H1 (cell line): ENCODE measurements around the gene VWA3B. TPM values are rescaled to one million over a fixed set of nuclear protein-coding genes. Genes with fewer than 3 reads are reported as not detected.

ENCODE experiments used
- CTCF ChIA-PET: fragments of 300-600 bp; sonication (Branson Sonifier 250); formaldehyde crosslinking; loops from one replicate; lab custom pipeline; 2021; ENCODE audit not compliant: partially characterized antibody; lab: Charles Lee
- POLR2A ChIA-PET: fragments of 300-600 bp; sonication (Branson Sonifier 250); formaldehyde crosslinking; loops from one replicate; lab custom pipeline; 2021; ENCODE audit warnings: inconsistent platforms; ENCODE audit not compliant: partially characterized antibody; lab: Charles Lee
- DNase-seq, 2 experiments: peaks; one replicate each; pipeline versions ENCODE4 v3.0.0 to v3.0.0-alpha.2; 2010 to 2022; ENCODE audit warnings: low spot score in 2 of 2, low read depth in 1 of 2, mixed read lengths in 1 of 2
- FAIRE-seq: peaks from 2 replicates; lab custom pipeline; 2011; peaks lifted over from hg19 to GRCh38; lab: Jason Lieb, UNC
- H2AFZ ChIP-seq: 2 replicates; pipeline ENCODE4 v1.8.1; 2012; ENCODE audit warnings: low read length, inconsistent platforms
- H2AK5ac ChIP-seq: 2 replicates; pipeline ENCODE4 v1.6.1; 2013; ENCODE audit warnings: low read depth, low read length
- H2BK120ac ChIP-seq: replicated peaks from 2 replicates; pipeline ENCODE3; 2013; ENCODE audit warnings: low read depth, low read length, inconsistent platforms
- H2BK12ac ChIP-seq: 2 replicates; pipeline ENCODE4 v1.6.1; 2013; ENCODE audit warnings: low read depth, low read length
- H2BK15ac ChIP-seq: 2 replicates; pipeline ENCODE4 v1.6.1; 2013; ENCODE audit warnings: low read length
- H2BK20ac ChIP-seq: 2 replicates; pipeline ENCODE4 v1.6.1; 2013; ENCODE audit warnings: low read length
- H2BK5ac ChIP-seq: 2 replicates; pipeline ENCODE4 v1.6.1; 2013; ENCODE audit warnings: low read depth, low read length
- H3K14ac ChIP-seq: 2 replicates; pipeline ENCODE4 v1.6.1; 2013; ENCODE audit warnings: inconsistent platforms; ENCODE audit not compliant: insufficient read length
- H3K18ac ChIP-seq: 2 replicates; pipeline ENCODE4 v1.6.1; 2013; ENCODE audit warnings: low read length; ENCODE audit errors: extremely low read depth
- H3K23ac ChIP-seq: 2 replicates; pipeline ENCODE4 v1.6.1; 2013; ENCODE audit warnings: inconsistent platforms; ENCODE audit not compliant: insufficient read length
- H3K23me2 ChIP-seq: 2 replicates; pipeline ENCODE4 v1.6.1; 2013; ENCODE audit warnings: low read depth, low read length
- H3K27ac ChIP-seq: 2 replicates; pipeline ENCODE4 v1.6.1; 2011; ENCODE audit warnings: low read depth, low read length, inconsistent platforms
- H3K27me3 ChIP-seq, 4 experiments: replicated peaks in 1 of 4; 1 replicate in 1 of 4; 2 replicates in 3 of 4; pipeline versions ENCODE4 v1.6.1 to v1.8.1; 2011 to 2013; ENCODE audit warnings: low read length in 3 of 4, mild to moderate bottlenecking in 3 of 4, inconsistent platforms in 2 of 4, mixed read lengths in 2 of 4, moderate library complexity in 1 of 4; ENCODE audit not compliant: control insufficient read depth in 3 of 4, insufficient read depth in 3 of 4; ENCODE audit errors: extremely low read depth in 1 of 4
- H3K36me3 ChIP-seq, 4 experiments: 2 replicates each; pipeline versions ENCODE4 v1.6.1 to v1.8.1; 2011 to 2013; ENCODE audit warnings: mild to moderate bottlenecking in 4 of 4, low read length in 3 of 4, moderate library complexity in 2 of 4, control low read depth in 1 of 4, inconsistent platforms in 1 of 4; ENCODE audit not compliant: insufficient read depth in 4 of 4, control insufficient read depth in 2 of 4
- H3K4ac ChIP-seq: replicated peaks from 2 replicates; pipeline ENCODE3; 2013; ENCODE audit warnings: low read length, low read depth, mixed read lengths, inconsistent platforms; ENCODE audit not compliant: insufficient read length
- H3K4me1 ChIP-seq, 4 experiments: replicated peaks in 1 of 4; 1 replicate in 1 of 4; 2 replicates in 3 of 4; pipeline versions ENCODE4 v1.6.1 to v1.8.1; 2011 to 2013; ENCODE audit warnings: low read length in 3 of 4, inconsistent platforms in 2 of 4, mixed read lengths in 1 of 4; ENCODE audit not compliant: insufficient read depth in 4 of 4, control insufficient read depth in 3 of 4
- H3K4me2 ChIP-seq, 2 experiments: 2 replicates each; pipeline versions ENCODE4 v1.6.1 to v1.8.1; 2011 to 2013; ENCODE audit warnings: low read depth in 2 of 2, low read length in 2 of 2, control low read depth in 1 of 2, inconsistent platforms in 1 of 2, mild to moderate bottlenecking in 1 of 2; ENCODE audit not compliant: insufficient read depth in 1 of 2
- H3K4me3 ChIP-seq, 4 experiments: fragments of 200-600, 300-600 bp in 1 of 4; sonication (generic), shearing (Covaris generic), sonication (Bioruptor Twin) in 1 of 4; 2 replicates each; pipeline versions ENCODE4 v1.5.1 to v1.8.1; 2011 to 2016; ENCODE audit warnings: low read length in 4 of 4, low read depth in 3 of 4, control low read depth in 2 of 4, inconsistent platforms in 2 of 4, mild to moderate bottlenecking in 2 of 4, mixed read lengths in 1 of 4, moderate library complexity in 1 of 4; ENCODE audit not compliant: insufficient read depth in 2 of 4; ENCODE audit errors: extremely low read depth in 1 of 4
- H3K56ac ChIP-seq: replicated peaks from 2 replicates; pipeline ENCODE3; 2013; ENCODE audit warnings: low read depth, mild to moderate bottlenecking, mixed read lengths, low read length, inconsistent platforms; ENCODE audit not compliant: insufficient read length
- H3K79me1 ChIP-seq: 2 replicates; pipeline ENCODE4 v1.6.1; 2013; ENCODE audit warnings: low read depth, low read length, control low read depth
- H3K79me2 ChIP-seq, 2 experiments: 2 replicates each; pipeline versions ENCODE4 v1.6.1 to v1.8.1; 2012 to 2013; ENCODE audit warnings: low read length in 2 of 2, mild to moderate bottlenecking in 2 of 2, inconsistent platforms in 1 of 2; ENCODE audit not compliant: insufficient read depth in 2 of 2, control insufficient read depth in 1 of 2
- H3K9ac ChIP-seq, 4 experiments: replicated peaks in 1 of 4; 1 replicate in 1 of 4; 2 replicates in 3 of 4; pipeline versions ENCODE4 v1.6.1 to v1.8.1; 2011 to 2013; ENCODE audit warnings: low read depth in 3 of 4, low read length in 3 of 4, control low read depth in 2 of 4, mild to moderate bottlenecking in 2 of 4, moderate library complexity in 2 of 4, inconsistent platforms in 1 of 4; ENCODE audit errors: extremely low read depth in 1 of 4
- H3K9me3 ChIP-seq, 2 experiments: 2 replicates each; pipeline versions ENCODE4 v1.6.1 to v1.8.1; 2012 to 2013; ENCODE audit warnings: mild to moderate bottlenecking in 2 of 2, moderate library complexity in 2 of 2, control low read depth in 1 of 2, inconsistent platforms in 1 of 2, low read depth in 1 of 2, low read length in 1 of 2, mixed read lengths in 1 of 2; ENCODE audit not compliant: insufficient read depth in 2 of 2
- H4K20me1 ChIP-seq, 2 experiments: replicated peaks in 1 of 2; 2 replicates each; pipeline versions ENCODE3 to v1.8.1; 2011 to 2013; ENCODE audit warnings: inconsistent platforms in 2 of 2, low read length in 2 of 2, mild to moderate bottlenecking in 1 of 2; ENCODE audit not compliant: insufficient read depth in 2 of 2, control insufficient read depth in 1 of 2
- H4K5ac ChIP-seq: 2 replicates; pipeline ENCODE4 v1.6.1; 2013; ENCODE audit warnings: low read length, low read depth, mixed read lengths, inconsistent platforms; ENCODE audit not compliant: insufficient read length
- H4K8ac ChIP-seq: 2 replicates; pipeline ENCODE4 v1.8.0; 2013; ENCODE audit warnings: mild to moderate bottlenecking, moderate library complexity, low read length, inconsistent platforms; ENCODE audit not compliant: insufficient read depth; ENCODE audit errors: extremely low read depth
- H4K91ac ChIP-seq: replicated peaks from 2 replicates; pipeline ENCODE3; 2013; ENCODE audit warnings: low read length, mixed read lengths, inconsistent platforms; ENCODE audit not compliant: insufficient read length
- CHD1 ChIP-seq: IDR thresholded peaks from 2 replicates; pipeline ENCODE4 v1.6.1; 2012; ENCODE audit warnings: low read depth, low read length, improper control_type of control experiment
- CTCF ChIP-seq, 3 experiments: IDR thresholded peaks; 1 replicate in 2 of 3; 2 replicates in 1 of 3; pipeline versions ENCODE4 v1.5.1 to v1.6.1; 2011; ENCODE audit warnings: low read length in 3 of 3, mild to moderate bottlenecking in 3 of 3, inconsistent platforms in 2 of 3, low read depth in 1 of 3, moderate library complexity in 1 of 3; ENCODE audit not compliant: insufficient read depth in 1 of 3; ENCODE audit errors: control extremely low read depth in 1 of 3
- RAD21 ChIP-seq, 2 experiments: IDR thresholded peaks in 1 of 2; conservative IDR thresholded peaks in 1 of 2; 2 replicates each; pipeline ENCODE4 v1.6.1; 2011; ENCODE audit warnings: low read depth in 2 of 2, low read length in 2 of 2, improper control_type of control experiment in 1 of 2, inconsistent platforms in 1 of 2, mild to moderate bottlenecking in 1 of 2, moderate library complexity in 1 of 2
- WGBS, 2 experiments: shearing (Covaris generic) in 1 of 2; methylation state at CpG; one replicate each; pipeline versions ENCODE4 v1.1.6 to v1.1.7; 2013 to 2015; ENCODE audit warnings: low lambda C conversion rate in 2 of 2, mixed read lengths in 2 of 2, inconsistent platforms in 1 of 2, low coverage in 1 of 2, missing lambda C conversion rate in 1 of 2; ENCODE audit not compliant: insufficient replicate concordance in 2 of 2, insufficient coverage in 1 of 2, insufficient read length in 1 of 2; ENCODE audit errors: extremely low coverage in 1 of 2, missing lambda C conversion rate in 1 of 2; 5-methylcytosine and 5-hydroxymethylcytosine counted together
- polyA plus RNA-seq, 7 experiments: library from polyadenylated mRNA; depleted of rRNA in 3 of 7; stranded (reverse) in 5 of 7; unstranded in 2 of 7; fragments of >200 nt in 5 of 7; fragments of 200-250 nt in 2 of 7; gene quantifications; 1 replicate in 5 of 7; 2 replicates in 1 of 7; 4 replicates in 1 of 7; pipeline versions ENCODE4 v1.2.1 to v1.2.3, GENCODE V29; 2011 to 2013; ENCODE audit warnings: missing spikeins in 2 of 7, mixed read lengths in 2 of 7
- total RNA-seq: library from RNA; stranded (reverse); fragmentation: NEBNext Ultra II Directional; extraction: Animal tissue kit (Norgen Biotek cat#: 25700); gene quantifications from 2 replicates; pipeline ENCODE4 v1.2.1, GENCODE V29; 2021

The VWA3B gene
- total and polyA plus RNA-seq, 2 of the 8 experiments (the other 6 are each of a cell fraction or from before 2014, with no cell fraction given): not detected

- Histone ChIP-seq H3K23me2 (no peaks in the 10 kb centered on the region), H3K4me3 (no peak overlapping the region), H4K5ac (no peak overlapping the region), H3K79me1 (no peaks in the 10 kb centered on the region), H4K20me1 (no peaks in the 10 kb centered on the region), H3K79me2 (no peaks in the 10 kb centered on the region), H3K4ac (no peak overlapping the region), H4K8ac (no peak overlapping the region; the same call in 1 of the 2 replicates), H2BK15ac (no peak overlapping the region), H2BK5ac (no peak overlapping the region), H4K91ac (no peak overlapping the region), H2AFZ (peak overlapping the region; percentile 79; the same call in 1 of the 2 replicates), H3K9ac (no peak overlapping the region), H3K14ac (no peak overlapping the region), H3K36me3 (no peaks in the 10 kb centered on the region), H2BK120ac (no peak overlapping the region), H2BK12ac (no peak overlapping the region), H3K4me2 (no peak overlapping the region), H3K56ac (no peak overlapping the region), H3K23ac (no peak overlapping the region), H3K27me3 (no peaks in the 10 kb centered on the region), H3K9me3 (no peaks in the 10 kb centered on the region), H2AK5ac (no peak overlapping the region), H3K27ac (no peak overlapping the region), H3K18ac (peak overlapping the region; percentile 24; the same call in 1 of the 2 replicates), H3K4me1 (peaks cover 0 to 4% (median 0%) of the 10 kb centered on the region in 4 experiments; a peak in 3 of 7 replicates), H2BK20ac (no peak overlapping the region)
- no peak for FAIRE-seq
- WGBS, 2 experiments: 86% methylated on average over 33 of the region's 33 CpGs; no CpG with 5 or more reads in 1 of the 2 experiments
- ChIA-PET POLR2A (no interaction called here), CTCF (interaction anchor here (0.5 to 2.4 kb wide), 17 partner anchors 12 to 1497 kb away, joined by 3 to 15 read pairs (median 4); no protein-coding TSS in a partner anchor)
- no peak for TF ChIP-seq CHD1
- TF ChIP-seq RAD21 (IDR thresholded peaks at IDR 0.05 in 1 of 2, conservative IDR thresholded peaks at IDR 0.05 in 1 of 2; ENCODE audit: low read depth in 2 of 2, low read length in 2 of 2): peak; percentile 41 to 67; a peak in 3 of 4 replicates
- peak; percentile 44 to 63 (median 54) for TF ChIP-seq CTCF (IDR thresholded peaks at IDR 0.05; ENCODE audit: control extremely low read depth in 1 of 3, insufficient read depth in 1 of 3, low read depth in 1 of 3, low read length in 3 of 3)
- DNase-seq: peak in 1 of 2 experiments; percentile 78
Observed at GRCh38 chr2:98311771-98312545, 225.0 kb downstream of the VWA3B start.
